OCI-LY3 (cell line): ENCODE measurements around the gene COL10A1.

ENCODE experiments used
- H2AFZ ChIP-seq: fragments of 200-600, 300-600 bp; shearing (Covaris generic); 2 replicates; pipeline ENCODE4 v1.6.0; 2014; ENCODE audit warnings: antibody characterized with exemption, low read depth, low read length
- H3K27ac ChIP-seq: fragments of 200-600, 300-600 bp; sonication (generic); 2 replicates; pipeline ENCODE4 v1.5.1; 2014; ENCODE audit warnings: mild to moderate bottlenecking, low read length, moderate library complexity, mixed read lengths
- H3K27me3 ChIP-seq: fragments of 200-600, 300-600 bp; sonication (generic); 2 replicates; pipeline ENCODE4 v1.6.1; 2014; ENCODE audit warnings: low read depth, low read length, mixed read lengths
- H3K36me3 ChIP-seq: fragments of 200-600, 300-600 bp; sonication (generic); replicated peaks from 2 replicates; pipeline ENCODE3; 2014; ENCODE audit warnings: low read depth, low read length, mixed read lengths
- H3K4me1 ChIP-seq: fragments of 300-600, 200-600 bp; sonication (generic); 2 replicates; pipeline ENCODE4 v1.6.1; 2014; ENCODE audit warnings: low read length, mixed read lengths
- H3K4me2 ChIP-seq: fragments of 200-600, 300-600 bp; sonication (generic); 2 replicates; pipeline ENCODE4 v1.6.1; 2014; ENCODE audit warnings: low read length, mixed read lengths
- H3K4me3 ChIP-seq: fragments of 300-600, 200-600 bp; sonication (generic); 2 replicates; pipeline ENCODE4 v1.5.1; 2014; ENCODE audit warnings: antibody characterized with exemption, mild to moderate bottlenecking, low read length, moderate library complexity
- H3K79me2 ChIP-seq: fragments of 300-600, 200-600 bp; shearing (Covaris generic); 2 replicates; pipeline ENCODE4 v1.6.1; 2014; ENCODE audit warnings: mild to moderate bottlenecking, low read length, mixed read lengths
- H3K9ac ChIP-seq: fragments of 300-600, 200-600 bp; shearing (Covaris generic); 2 replicates; pipeline ENCODE4 v1.6.0; 2014; ENCODE audit warnings: mild to moderate bottlenecking, low read length, moderate library complexity
- H3K9me3 ChIP-seq: fragments of 200-600, 300-600 bp; shearing (Covaris generic); 2 replicates; pipeline ENCODE4 v1.6.1; 2014; ENCODE audit warnings: low read length, mixed read lengths; ENCODE audit not compliant: insufficient read depth
- H4K20me1 ChIP-seq: fragments of 200-600, 300-600 bp; sonication (generic); 2 replicates; pipeline ENCODE4 v1.6.1; 2016; ENCODE audit warnings: low read length, mixed read lengths; ENCODE audit not compliant: insufficient read depth
- CTCF ChIP-seq: fragments of 200-600, 300-600 bp; sonication (generic); IDR thresholded peaks from 2 replicates; pipeline ENCODE4 v1.5.1; 2014; ENCODE audit warnings: antibody characterized with exemption, low read length, low read depth
- EZH2phosphoT487 ChIP-seq: fragments of 200-600 bp; shearing (Covaris generic); IDR thresholded peaks from 2 replicates; pipeline ENCODE4 v1.6.1; 2018; ENCODE audit warnings: antibody characterized with exemption, mixed run types, low read depth

COL10A1 gene

GRCh38 chr6:116072368-116072767 is 53.6 kb downstream of the COL10A1 start:
- no peak overlapping the region for H2AFZ ChIP-seq
- TF ChIP-seq EZH2phosphoT487 = no peak
- TF ChIP-seq CTCF = no peak
- H3K9ac ChIP-seq = no peak overlapping the region

GRCh38 chr6:116070616-116071389 is 55.1 kb downstream of the COL10A1 start:
- no peaks in the 10 kb centered on the region for H3K79me2 ChIP-seq
- no peaks in the 10 kb centered on the region for H4K20me1 ChIP-seq
- no peak overlapping the region for H3K27ac ChIP-seq
- no peak overlapping the region for H3K4me2 ChIP-seq
- TF ChIP-seq CTCF = no peak
- TF ChIP-seq EZH2phosphoT487 = no peak
- H3K9me3 ChIP-seq = no peaks in the 10 kb centered on the region
- no peaks in the 10 kb centered on the region for H3K36me3 ChIP-seq
- H3K27me3 ChIP-seq = no peaks in the 10 kb centered on the region
- H2AFZ ChIP-seq = no peak overlapping the region
- no peak overlapping the region for H3K4me3 ChIP-seq
- H3K4me1 ChIP-seq = 0 out of 2 replicates have a peak, but pooled peaks cover 3% of the 10 kb centered on the region
- no peak overlapping the region for H3K9ac ChIP-seq

More at GRCh38 chr6:116072368-116072767, 53.6 kb downstream of the COL10A1 start:
- Histone ChIP-seq H4K20me1 (no peaks in the 10 kb centered on the region), H3K27me3 (no peaks in the 10 kb centered on the region), H3K4me3 (no peak overlapping the region), H3K79me2 (no peaks in the 10 kb centered on the region), H3K27ac (no peak overlapping the region), H3K36me3 (no peaks in the 10 kb centered on the region), H3K9me3 (no peaks in the 10 kb centered on the region), H3K4me1 (0 out of 2 replicates have a peak, but pooled peaks cover 3% of the 10 kb centered on the region), H3K4me2 (no peak overlapping the region)

GRCh38 chr6:116070101-116070500 is 55.8 kb downstream of the COL10A1 start:
- Histone ChIP-seq H2AFZ (no peak overlapping the region), H3K27me3 (no peaks in the 10 kb centered on the region)

More at GRCh38 chr6:116070101-116070500, 55.8 kb downstream of the COL10A1 start:
- Histone ChIP-seq H3K36me3 (no peaks in the 10 kb centered on the region), H3K79me2 (no peaks in the 10 kb centered on the region), H3K9ac (no peak overlapping the region), H4K20me1 (no peaks in the 10 kb centered on the region), H3K4me3 (no peak overlapping the region), H3K4me1 (0 out of 2 replicates have a peak, but pooled peaks cover 3% of the 10 kb centered on the region), H3K4me2 (no peak overlapping the region), H3K27ac (no peak overlapping the region), H3K9me3 (no peaks in the 10 kb centered on the region)
- TF ChIP-seq CTCF (no peak), EZH2phosphoT487 (no peak)
